GM12878 (cell line): ENCODE results near the gene SPATC1L.
"Not testable (repeated sequence)": the region's sequence is repeated elsewhere in the genome, so short reads cannot be mapped to it uniquely, and the experiment has no call there.

Experiments used
- BMI1 ChIP-seq: fragments of 450-650 bp; IDR thresholded peaks from 2 replicates; pipeline ENCODE4 v1.6.1; 2016; ENCODE audit warnings: mild to moderate bottlenecking, moderate library complexity, borderline replicate concordance
- CHD2 ChIP-seq: IDR thresholded peaks from 2 replicates; pipeline ENCODE4 v1.6.1; 2011; ENCODE audit warnings: low read depth, low read length, improper control_type of control experiment, borderline replicate concordance
- CREM ChIP-seq: IDR thresholded peaks from 2 replicates; pipeline ENCODE4 v1.6.1; 2014; ENCODE audit warnings: antibody characterized with exemption, low read depth
- POLR2AphosphoS5 ChIP-seq: IDR thresholded peaks from 2 replicates; pipeline ENCODE4 v1.6.1; 2011; ENCODE audit warnings: mild to moderate bottlenecking, low read length, inconsistent platforms
- SREBF1 ChIP-seq: IDR thresholded peaks from 2 replicates; pipeline ENCODE4 v1.6.1; 2012; ENCODE audit warnings: mild to moderate bottlenecking, low read length
- TF ChIP-seq, protein P1 (sequence below), 3 experiments: IDR thresholded peaks in 2 of 3; conservative IDR thresholded peaks in 1 of 3; 2 replicates each; pipeline ENCODE4 v1.5.1; 2011; ENCODE audit warnings: low read depth in 3 of 3, low read length in 3 of 3, mild to moderate bottlenecking in 3 of 3, control low read depth in 2 of 3, moderate library complexity in 2 of 3, inconsistent platforms in 1 of 3, mixed read lengths in 1 of 3; ENCODE audit not compliant: control insufficient read depth in 2 of 3, insufficient read depth in 1 of 3; ENCODE audit errors: extremely low read depth in 1 of 3

DNA sequence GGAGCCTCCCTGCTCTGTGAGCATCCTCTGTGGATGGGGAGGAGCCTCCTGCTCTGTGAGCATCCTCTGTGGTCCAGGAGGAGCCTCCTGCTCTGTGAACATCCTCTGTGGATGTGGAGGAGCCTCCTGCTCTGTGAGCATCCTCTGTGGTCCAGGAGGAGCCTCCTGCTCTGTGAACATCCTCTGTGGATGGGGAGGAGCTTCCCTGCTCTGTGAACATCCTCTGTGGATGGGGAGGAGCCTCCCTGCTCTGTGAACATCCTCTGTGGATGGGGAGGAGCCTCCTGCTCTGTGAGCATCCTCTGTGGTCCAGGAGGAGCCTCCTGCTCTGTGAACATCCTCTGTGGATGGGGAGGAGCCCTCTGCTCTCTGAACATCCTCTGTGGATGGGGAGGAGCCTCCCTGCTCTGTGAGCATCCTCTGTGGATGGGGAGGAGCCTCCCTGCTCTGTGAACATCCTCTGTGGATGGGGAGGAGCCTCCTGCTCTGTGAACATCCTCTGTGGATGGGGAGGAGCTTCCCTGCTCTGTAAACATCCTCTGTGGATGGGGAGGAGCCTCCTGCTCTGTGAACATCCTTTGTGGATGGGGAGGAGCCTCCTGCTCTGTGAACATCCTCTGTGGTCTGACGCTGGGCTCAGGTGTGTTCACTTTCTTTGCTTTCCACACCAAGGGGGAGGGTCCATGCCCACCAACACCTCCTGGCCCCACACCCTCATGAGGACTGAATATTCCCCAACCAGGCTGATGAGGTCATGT, 13.6 kb downstream of the SPATC1L start:
- not testable (repeated sequence) for TF ChIP-seq POLR2AphosphoS5, CHD2, SREBF1, BMI1, CREM
- TF ChIP-seq, protein P1, sequence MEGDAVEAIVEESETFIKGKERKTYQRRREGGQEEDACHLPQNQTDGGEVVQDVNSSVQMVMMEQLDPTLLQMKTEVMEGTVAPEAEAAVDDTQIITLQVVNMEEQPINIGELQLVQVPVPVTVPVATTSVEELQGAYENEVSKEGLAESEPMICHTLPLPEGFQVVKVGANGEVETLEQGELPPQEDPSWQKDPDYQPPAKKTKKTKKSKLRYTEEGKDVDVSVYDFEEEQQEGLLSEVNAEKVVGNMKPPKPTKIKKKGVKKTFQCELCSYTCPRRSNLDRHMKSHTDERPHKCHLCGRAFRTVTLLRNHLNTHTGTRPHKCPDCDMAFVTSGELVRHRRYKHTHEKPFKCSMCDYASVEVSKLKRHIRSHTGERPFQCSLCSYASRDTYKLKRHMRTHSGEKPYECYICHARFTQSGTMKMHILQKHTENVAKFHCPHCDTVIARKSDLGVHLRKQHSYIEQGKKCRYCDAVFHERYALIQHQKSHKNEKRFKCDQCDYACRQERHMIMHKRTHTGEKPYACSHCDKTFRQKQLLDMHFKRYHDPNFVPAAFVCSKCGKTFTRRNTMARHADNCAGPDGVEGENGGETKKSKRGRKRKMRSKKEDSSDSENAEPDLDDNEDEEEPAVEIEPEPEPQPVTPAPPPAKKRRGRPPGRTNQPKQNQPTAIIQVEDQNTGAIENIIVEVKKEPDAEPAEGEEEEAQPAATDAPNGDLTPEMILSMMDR (IDR thresholded peaks at IDR 0.05 in 2 of 3, conservative IDR thresholded peaks at IDR 0.05 in 1 of 3; ENCODE audit: control insufficient read depth in 2 of 3, extremely low read depth in 1 of 3, insufficient read depth in 1 of 3, low read depth in 3 of 3, low read length in 3 of 3) = not testable (repeated sequence)
